SK-N-SH treated with all-trans-retinoic acid at 6 μM for 48 hours (cell line): ENCODE measurements around the gene FGFBP3.

Source experiments
- CSDC2 ChIP-seq: fragments of 250-450 bp; sonication (Bioruptor Pico); IDR thresholded peaks from 2 replicates; pipeline ENCODE4 v1.5.0; 2020; ENCODE audit warnings: mild to moderate bottlenecking, moderate library complexity
- PPARA ChIP-seq: fragments of 250-450 bp; sonication (Bioruptor Pico); IDR thresholded peaks from 2 replicates; pipeline ENCODE4 v1.5.0; 2020; ENCODE audit warnings: mild to moderate bottlenecking, borderline replicate concordance
- TCF4 ChIP-seq: fragments of 250-450 bp; sonication (Bioruptor Pico); IDR thresholded peaks from 2 replicates; pipeline ENCODE4 v1.8.0; 2021; ENCODE audit warnings: mild to moderate bottlenecking, moderate library complexity, borderline replicate concordance
- TOX ChIP-seq: fragments of 250-450 bp; sonication (Bioruptor Pico); IDR thresholded peaks from 2 replicates; pipeline ENCODE4 v1.8.0; 2021; ENCODE audit warnings: mild to moderate bottlenecking, moderate library complexity, borderline replicate concordance
- ZFP3 ChIP-seq: fragments of 250-450 bp; sonication (Bioruptor Pico); IDR thresholded peaks from 2 replicates; pipeline ENCODE4 v1.5.0; 2020; ENCODE audit warnings: mild to moderate bottlenecking, moderate library complexity
- TF ChIP-seq, protein P1 (sequence below): fragments of 250-450 bp; sonication (Bioruptor Pico); IDR thresholded peaks from 2 replicates; pipeline ENCODE4 v1.8.0; 2020; ENCODE audit warnings: mild to moderate bottlenecking, moderate library complexity, borderline replicate concordance

DNA sequence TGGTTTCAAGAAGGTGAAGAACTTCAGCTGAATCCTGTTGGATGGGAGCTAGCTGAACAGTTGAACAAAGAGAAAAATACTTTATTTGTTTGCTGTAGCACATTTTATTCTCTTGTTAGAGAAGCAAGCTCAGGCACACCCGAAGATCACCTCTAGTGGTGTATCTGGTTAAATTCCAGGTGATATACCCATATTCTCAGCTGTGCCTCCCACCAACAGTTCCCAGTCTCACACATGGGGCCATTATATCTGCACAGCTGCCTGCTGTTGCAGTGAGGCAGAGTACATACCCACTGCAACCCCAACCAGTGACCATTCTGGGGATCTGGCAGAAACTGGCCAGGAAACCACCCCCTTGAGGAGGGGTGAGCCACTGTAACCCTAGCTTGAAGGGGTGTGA, 23.5 kb upstream of the FGFBP3 start:
- TF ChIP-seq TOX (no peak), PPARA (CRISPR knock-in tag) (no peak), TCF4 (CRISPR knock-in tag) (no peak), CSDC2 (no peak), ZFP3 (no peak)
- TF ChIP-seq, protein P1, sequence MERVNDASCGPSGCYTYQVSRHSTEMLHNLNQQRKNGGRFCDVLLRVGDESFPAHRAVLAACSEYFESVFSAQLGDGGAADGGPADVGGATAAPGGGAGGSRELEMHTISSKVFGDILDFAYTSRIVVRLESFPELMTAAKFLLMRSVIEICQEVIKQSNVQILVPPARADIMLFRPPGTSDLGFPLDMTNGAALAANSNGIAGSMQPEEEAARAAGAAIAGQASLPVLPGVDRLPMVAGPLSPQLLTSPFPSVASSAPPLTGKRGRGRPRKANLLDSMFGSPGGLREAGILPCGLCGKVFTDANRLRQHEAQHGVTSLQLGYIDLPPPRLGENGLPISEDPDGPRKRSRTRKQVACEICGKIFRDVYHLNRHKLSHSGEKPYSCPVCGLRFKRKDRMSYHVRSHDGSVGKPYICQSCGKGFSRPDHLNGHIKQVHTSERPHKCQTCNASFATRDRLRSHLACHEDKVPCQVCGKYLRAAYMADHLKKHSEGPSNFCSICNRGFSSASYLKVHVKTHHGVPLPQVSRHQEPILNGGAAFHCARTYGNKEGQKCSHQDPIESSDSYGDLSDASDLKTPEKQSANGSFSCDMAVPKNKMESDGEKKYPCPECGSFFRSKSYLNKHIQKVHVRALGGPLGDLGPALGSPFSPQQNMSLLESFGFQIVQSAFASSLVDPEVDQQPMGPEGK (CRISPR knock-in tag): no peak
